Activated CD8-positive, alpha-beta memory T cell treated with anti-CD3 and anti-CD28 coated beads for 1 hour (primary cell): ENCODE results near the gene NDUFA7.
"Not testable (repeated sequence)": the region's sequence is repeated elsewhere in the genome, so short reads cannot be mapped to it uniquely, and the experiment has no call there.

Source experiments
- DNase-seq, 2 donors: peaks; one replicate each; pipeline ENCODE4 v3.0.0-alpha.2; 2020; ENCODE audit warnings: low read depth in 1 of 2; ENCODE audit errors: extremely low read depth in 1 of 2

NDUFA7 gene

GRCh38 chr19:8269724-8270123 lies 51.5 kb downstream of the NDUFA7 start:
- no peak for DNase-seq

DNA sequence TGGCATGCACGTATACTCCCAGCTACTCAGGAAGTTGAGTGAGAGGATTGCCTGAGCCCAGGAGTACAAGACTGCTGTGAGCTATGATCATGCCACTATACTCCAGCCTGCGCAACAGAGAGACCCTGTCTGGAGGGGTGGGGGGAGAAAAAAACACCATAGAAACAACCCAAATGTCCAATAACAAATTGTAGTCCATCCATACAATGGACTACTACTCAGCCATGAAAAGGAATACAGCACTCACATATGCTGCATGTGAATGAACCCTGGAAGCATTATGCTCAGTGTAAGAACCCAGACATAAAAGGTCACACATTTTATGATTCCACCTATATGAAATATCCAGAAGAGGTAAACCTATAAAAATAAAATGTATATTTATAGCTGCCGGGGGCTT lies 55.3 kb downstream of the NDUFA7 start:
- DNase-seq = no peak

DNA sequence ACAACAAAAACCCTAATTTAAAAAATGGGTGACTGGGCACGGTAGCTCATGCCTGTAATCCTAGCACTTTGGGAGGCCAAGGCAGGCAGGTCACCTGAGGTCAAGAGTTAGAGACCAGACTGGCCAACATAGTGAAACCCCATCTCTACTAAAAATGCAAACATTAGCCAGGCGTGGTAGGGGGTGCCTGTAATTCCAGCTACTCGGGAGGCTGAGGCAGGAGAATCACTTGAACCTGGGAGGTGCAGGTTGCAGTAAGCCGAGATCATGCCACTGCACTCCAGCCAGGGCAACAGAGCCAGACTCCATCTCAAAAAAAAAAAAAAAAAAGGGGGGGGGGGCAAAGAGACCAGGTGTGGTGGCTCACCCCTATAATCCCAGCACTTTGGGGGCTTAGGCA lies 56.9 kb downstream of the NDUFA7 start:
- not testable (repeated sequence) for DNase-seq

GRCh38 chr19:8262431-8262830 lies 58.7 kb downstream of the NDUFA7 start:
- no peak for DNase-seq

DNA sequence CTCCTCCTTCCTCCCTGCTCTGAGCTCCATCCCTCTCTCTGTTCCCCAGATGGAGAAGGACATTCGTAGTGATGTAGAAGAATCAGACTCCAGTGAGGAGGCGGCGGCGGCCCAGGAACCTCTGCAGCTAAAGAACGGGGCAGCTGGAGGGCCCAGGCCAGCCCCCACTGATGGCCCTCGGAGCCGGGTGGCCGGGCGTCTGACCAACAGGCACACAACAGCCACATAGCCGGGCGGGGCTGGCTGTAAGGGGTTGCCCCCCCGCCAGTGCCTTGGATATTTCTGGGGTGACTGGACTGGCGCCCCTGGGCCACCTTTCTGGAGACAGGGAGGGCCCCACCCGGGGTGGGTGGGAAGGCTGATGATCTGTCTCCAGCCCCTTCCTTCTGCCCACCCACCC lies 59.3 kb downstream of the NDUFA7 start:
- DNase-seq = no peak

DNA sequence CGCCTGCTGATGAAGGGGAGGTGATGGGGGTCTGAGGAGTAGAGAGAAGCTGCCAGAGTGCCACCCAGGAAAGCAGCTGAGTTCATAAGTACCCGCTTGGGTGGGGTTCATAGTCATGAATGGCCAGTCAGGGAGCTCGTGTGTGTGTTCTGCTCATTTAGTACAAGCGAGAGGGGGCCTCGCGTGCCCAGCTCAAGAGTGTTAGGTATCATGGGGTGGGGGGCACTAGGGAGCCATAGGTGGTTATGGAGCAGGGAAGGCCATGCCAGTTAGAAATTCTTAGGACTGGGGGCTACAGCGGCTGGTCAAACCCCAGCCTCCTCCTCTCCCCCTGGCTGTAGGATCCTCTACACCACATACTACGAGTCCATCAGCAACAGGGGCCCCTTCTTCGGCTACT lies 59.8 kb downstream of the NDUFA7 start:
- no peak for DNase-seq
